IMR-90 (cell line): Measurements from ENCODE around the gene CHL1. TPM values are rescaled to one million over a fixed set of nuclear protein-coding genes. Genes with fewer than 3 reads are reported as not detected.

Experiments
- ATAC-seq: fragments of 200-7000 bp; cut with Tn5 transposase; 2 replicates; pipeline ENCODE4 v1.9.1; 2020; ENCODE audit warnings: low read depth, mild to moderate bottlenecking, moderate library complexity
- BruUV-seq: library from RNA; stranded (reverse); fragments of 400-500 nt; replicated peaks from 2 replicates; lab custom pipeline; 2021; lab: Mats Ljungman, UMichigan
- CTCF ChIA-PET: fragments of 300-600 bp; formaldehyde crosslinking; extraction: SDS; loops from one replicate; lab custom pipeline; 2021; ENCODE audit warnings: antibody characterized with exemption; lab: Yijun Ruan, JAX
- POLR2A ChIA-PET: fragments of 300-600 bp; sonication (Branson Sonifier 250); formaldehyde crosslinking; loops from one replicate; lab custom pipeline; 2022; ENCODE audit warnings: antibody characterized with exemption; ENCODE audit not compliant: unreplicated experiment; lab: Charles Lee
- DNase-seq: peaks from one replicate; pipeline ENCODE4 v3.0.0; 2013
- H2AFZ ChIP-seq: replicated peaks from 2 replicates; pipeline ENCODE3; 2013; ENCODE audit warnings: low read length, mild to moderate bottlenecking; ENCODE audit not compliant: poor library complexity
- H2AK5ac ChIP-seq: 2 replicates; pipeline ENCODE4 v1.6.1; 2013; ENCODE audit warnings: low read depth, low read length, inconsistent platforms
- H2AK9ac ChIP-seq: replicated peaks from 2 replicates; pipeline ENCODE3; 2013; ENCODE audit warnings: mild to moderate bottlenecking, low read depth, low read length, moderate library complexity; ENCODE audit not compliant: poor library complexity
- H2BK120ac ChIP-seq: 2 replicates; pipeline ENCODE4 v1.6.1; 2013; ENCODE audit warnings: low read depth, low read length, inconsistent platforms
- H2BK15ac ChIP-seq: 3 replicates; pipeline ENCODE4 v1.6.1; 2013; ENCODE audit warnings: low read depth, low read length, inconsistent platforms
- H2BK20ac ChIP-seq: 2 replicates; pipeline ENCODE4 v1.6.1; 2013; ENCODE audit warnings: low read depth, mild to moderate bottlenecking, inconsistent platforms, low read length, moderate library complexity
- H2BK5ac ChIP-seq: 2 replicates; pipeline ENCODE4 v1.6.1; 2013; ENCODE audit warnings: mild to moderate bottlenecking, low read depth, low read length, inconsistent platforms; ENCODE audit not compliant: poor library complexity, severe bottlenecking
- H3K14ac ChIP-seq: replicated peaks from 2 replicates; pipeline ENCODE4 v1.6.1; 2013; ENCODE audit warnings: low read depth, low read length, inconsistent platforms
- H3K18ac ChIP-seq: 2 replicates; pipeline ENCODE4 v1.6.1; 2013; ENCODE audit warnings: low read depth, low read length, control low read depth
- H3K23ac ChIP-seq: 2 replicates; pipeline ENCODE4 v1.6.1; 2013; ENCODE audit warnings: low read depth, low read length, inconsistent platforms
- H3K27ac ChIP-seq: 2 replicates; pipeline ENCODE4 v1.5.1; 2013; ENCODE audit warnings: mild to moderate bottlenecking, control low read depth, low read length; ENCODE audit not compliant: insufficient read depth
- H3K27me3 ChIP-seq: 2 replicates; pipeline ENCODE4 v1.6.1; 2013; ENCODE audit warnings: low read length; ENCODE audit not compliant: control insufficient read depth, insufficient read depth
- H3K36me3 ChIP-seq: 2 replicates; pipeline ENCODE4 v1.6.1; 2013; ENCODE audit warnings: low read length, mixed read lengths; ENCODE audit not compliant: control insufficient read depth, insufficient read depth
- H3K4ac ChIP-seq: 2 replicates; pipeline ENCODE4 v1.6.1; 2013; ENCODE audit warnings: low read depth, low read length, inconsistent platforms
- H3K4me1 ChIP-seq: 2 replicates; pipeline ENCODE4 v1.6.1; 2013; ENCODE audit warnings: low read length, mixed read lengths; ENCODE audit not compliant: control insufficient read depth, insufficient read depth
- H3K4me2 ChIP-seq: 2 replicates; pipeline ENCODE4 v1.6.1; 2013; ENCODE audit warnings: low read depth, mild to moderate bottlenecking, control low read depth, low read length, moderate library complexity
- H3K4me3 ChIP-seq: 2 replicates; pipeline ENCODE4 v1.5.1; 2013; ENCODE audit warnings: low read depth, mild to moderate bottlenecking, control low read depth, low read length, moderate library complexity; ENCODE audit not compliant: insufficient read depth
- H3K56ac ChIP-seq: 2 replicates; pipeline ENCODE4 v1.6.1; 2013; ENCODE audit warnings: low read length, inconsistent platforms; ENCODE audit not compliant: insufficient read depth; ENCODE audit errors: extremely low read depth
- H3K79me1 ChIP-seq, 2 experiments: 2 replicates each; pipeline ENCODE4 v1.6.1; 2013; ENCODE audit warnings: low read length in 2 of 2, inconsistent platforms in 1 of 2, low read depth in 1 of 2
- H3K9ac ChIP-seq: 2 replicates; pipeline ENCODE4 v1.6.1; 2013; ENCODE audit warnings: low read depth, low read length, control low read depth
- H3K9me1 ChIP-seq: 2 replicates; pipeline ENCODE4 v1.6.1; 2013; ENCODE audit warnings: low read length, inconsistent platforms; ENCODE audit not compliant: insufficient read depth
- H3K9me3 ChIP-seq: 2 replicates; pipeline ENCODE4 v1.6.1; 2013; ENCODE audit warnings: low read length; ENCODE audit not compliant: control insufficient read depth, insufficient read depth
- H4K20me1 ChIP-seq: 2 replicates; pipeline ENCODE4 v1.6.1; 2013; ENCODE audit warnings: low read length, inconsistent platforms; ENCODE audit not compliant: insufficient read depth
- H4K5ac ChIP-seq: 2 replicates; pipeline ENCODE4 v1.6.1; 2013; ENCODE audit warnings: mild to moderate bottlenecking, low read depth, low read length, control low read depth
- H4K8ac ChIP-seq, 2 experiments: 2 replicates each; pipeline ENCODE4 v1.6.1; 2013; ENCODE audit warnings: low read depth in 2 of 2, low read length in 2 of 2, control low read depth in 1 of 2, inconsistent platforms in 1 of 2
- H4K91ac ChIP-seq: 2 replicates; pipeline ENCODE4 v1.6.1; 2013; ENCODE audit warnings: low read depth, low read length, inconsistent platforms; ENCODE audit not compliant: insufficient read depth
- CEBPB ChIP-seq: IDR thresholded peaks from 2 replicates; pipeline ENCODE4 v1.6.1; 2012; ENCODE audit warnings: low read depth, low read length, improper control_type of control experiment
- CHD1 ChIP-seq: IDR thresholded peaks from 2 replicates; pipeline ENCODE4 v1.6.1; 2012; ENCODE audit warnings: low read depth, low read length, improper control_type of control experiment
- CTCF ChIP-seq: conservative IDR thresholded peaks from 2 replicates; pipeline ENCODE4 v1.5.1; 2012; ENCODE audit warnings: mild to moderate bottlenecking, low read depth, low read length, improper control_type of control experiment
- FOS ChIP-seq: fragments of 150-350 bp; IDR thresholded peaks from 2 replicates; pipeline ENCODE4 v1.6.1; 2016; ENCODE audit warnings: low read depth, low read length
- MAFK ChIP-seq: IDR thresholded peaks from 2 replicates; pipeline ENCODE4 v1.6.1; 2012; ENCODE audit warnings: low read depth, low read length, improper control_type of control experiment
- MXI1 ChIP-seq: IDR thresholded peaks from 2 replicates; pipeline ENCODE4 v1.6.1; 2012; ENCODE audit warnings: low read depth, mild to moderate bottlenecking, low read length, moderate library complexity, borderline replicate concordance
- NFE2L2 ChIP-seq: fragments of 150-350 bp; IDR thresholded peaks from 2 replicates; pipeline ENCODE4 v1.6.1; 2016; ENCODE audit warnings: low read depth, mild to moderate bottlenecking, low read length
- POLR2A ChIP-seq: IDR thresholded peaks from 2 replicates; pipeline ENCODE4 v1.6.1; 2012; ENCODE audit warnings: mild to moderate bottlenecking, low read depth, low read length
- RFX5 ChIP-seq: IDR thresholded peaks from 2 replicates; pipeline ENCODE4 v1.8.0; 2012; ENCODE audit warnings: low read depth, mild to moderate bottlenecking, low read length, moderate library complexity
- SMC3 ChIP-seq: fragments of 150-350 bp; IDR thresholded peaks from 2 replicates; pipeline ENCODE4 v1.6.1; 2016; ENCODE audit warnings: low read depth, mild to moderate bottlenecking, antibody characterized with exemption, low read length, moderate library complexity
- WGBS, 2 experiments: methylation state at CpG; one replicate each; pipeline versions ENCODE4 v1.1.5 to v1.1.7; 2013; ENCODE audit warnings: missing lambda C conversion rate in 2 of 2; ENCODE audit not compliant: insufficient read length in 1 of 2; ENCODE audit errors: extremely low coverage in 2 of 2; 5-methylcytosine and 5-hydroxymethylcytosine counted together
- dilution Hi-C: fragments of 300-500 bp; cut with HindIII; formaldehyde crosslinking; loops from one replicate; pipeline ENCODE4 v1.14.3; 2018; ENCODE audit warnings: low sequenced_read_pairs; ENCODE audit not compliant: unreplicated experiment
- in situ Hi-C: fragments of 300-500 bp; cut with MboI; formaldehyde crosslinking; loops from 3 replicates; pipeline ENCODE4 v1.14.3; 2019; ENCODE audit warnings: low sequenced_read_pairs, inconsistent platforms, mixed read lengths
- intact Hi-C: fragments of 100-400 bp; cut with micrococcal nuclease; formaldehyde crosslinking; loops from 2 replicates; pipeline ENCODE4 v1.10.0; 2022
- microRNA-seq, 2 experiments: library from miRNA; stranded (forward) in 1 of 2; unstranded in 1 of 2; fragments of 10-50 nt in 1 of 2; fragments of <30 nt in 1 of 2; gene quantifications in 1 of 2; microRNA quantifications in 1 of 2; one replicate each; pipeline versions ENCODE3 to v1.1.0; 2013 to 2020; ENCODE audit not compliant: insufficient read depth in 1 of 2, insufficient read length in 1 of 2, unreplicated experiment in 1 of 2
- polyA plus RNA-seq, 3 experiments: library from polyadenylated mRNA; depleted of rRNA; stranded (reverse); fragments of >200 nt; gene quantifications; 2 replicates each; pipeline ENCODE4 v1.2.3, GENCODE V29; 2012; ENCODE audit warnings: low replicate concordance in 1 of 3
- small RNA-seq, 5 experiments: library from RNA; depleted of rRNA; stranded (forward); fragments of <200 nt; gene quantifications; one replicate each; pipeline ENCODE3, GENCODE V24; 2012
- total RNA-seq: library from RNA; depleted of rRNA; stranded (reverse); fragments of >200 nt; gene quantifications from 2 replicates; pipeline ENCODE4 v1.2.3, GENCODE V29; 2012

The CHL1 gene
- total and polyA plus RNA-seq, 2 of the 4 experiments (the other 2 are of a cell fraction): 0.38 to 1.6 TPM

DNA sequence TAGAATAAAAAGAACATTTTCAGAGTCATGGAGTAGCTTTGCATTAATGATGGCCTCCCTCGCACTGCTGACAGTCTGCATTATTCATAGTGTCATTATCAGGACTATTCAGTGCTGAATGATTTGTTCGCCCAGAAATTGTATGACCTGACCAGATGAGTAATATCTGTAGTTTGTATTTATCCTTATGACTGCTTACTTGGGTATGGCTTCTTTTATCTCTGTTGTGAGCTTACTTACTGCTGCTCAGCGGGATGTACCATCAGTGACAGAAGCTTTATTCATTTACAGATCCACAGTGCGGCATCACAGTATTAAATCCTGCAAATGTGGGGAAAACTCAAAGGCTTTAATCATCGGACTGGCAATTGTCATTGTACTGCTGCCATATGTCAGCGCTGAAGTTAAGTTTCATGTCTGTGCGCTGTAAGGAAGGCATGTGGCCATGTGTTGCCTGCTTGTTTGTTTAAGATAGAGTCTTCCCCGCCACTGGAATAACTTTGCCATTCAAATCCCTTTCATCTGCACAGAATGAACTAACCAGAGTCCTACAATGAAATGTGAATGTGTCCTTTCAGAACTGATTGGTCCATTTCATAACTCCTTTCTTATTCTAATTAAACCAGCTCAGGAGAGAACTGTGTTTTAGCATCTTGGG, 262.2 kb downstream of the CHL1 start:
- Histone ChIP-seq H2AK9ac (no peak overlapping the region), H3K23ac (no peak overlapping the region), H2BK15ac (no peak overlapping the region), H2BK5ac (no peak overlapping the region), H3K9me3 (no peaks in the 10 kb centered on the region), H4K20me1 (no peaks in the 10 kb centered on the region), H2AK5ac (no peak overlapping the region), H3K18ac (no peak overlapping the region), H3K4me1 (no peaks in the 10 kb centered on the region), H3K4ac (no peak overlapping the region), H3K4me3 (no peak overlapping the region), H3K27ac (no peak overlapping the region), H4K5ac (no peak overlapping the region), H2BK120ac (no peak overlapping the region), H2AFZ (no peak overlapping the region), H4K8ac (no peak overlapping the region), H2BK20ac (no peak overlapping the region), H3K27me3 (no peaks in the 10 kb centered on the region), H3K56ac (no peak overlapping the region), H3K9ac (no peak overlapping the region), H3K14ac (no peak overlapping the region), H3K79me1 (no peaks in the 10 kb centered on the region), H3K4me2 (no peak overlapping the region), H3K9me1 (no peaks in the 10 kb centered on the region), H3K36me3 (no peaks in the 10 kb centered on the region), H4K91ac (no peak overlapping the region)
- in situ Hi-C loops: no loop called here
- intact Hi-C loops: no loop called here
- TF ChIP-seq NFE2L2 (no peak), SMC3 (no peak), MXI1 (no peak), CEBPB (no peak), CHD1 (no peak), MAFK (no peak), FOS (no peak), RFX5 (no peak), CTCF (no peak), POLR2A (no peak)
- no peak for ATAC-seq
- ChIA-PET CTCF (no interaction called here), POLR2A (no interaction called here)
- no TSS peak for BruUV-seq
- WGBS, 2 experiments: no CpG with 5 or more reads among the region's 8 CpGs
- dilution Hi-C loops: no loop called here
- no peak for DNase-seq

Small RNA genes lying within 50 kb of the gene (microRNA-seq; reads per million reads assigned to microRNA genes)
- gene RNU6-1194P (ENCODE audit: insufficient read depth, insufficient read length): not detected

Small RNA genes lying within 50 kb of the gene (small RNA-seq; reads per million reads assigned to genes)
- gene RNU6-1194P: 0 reads per million in 5 experiments
